HCT116 (cell line): ENCODE results near the gene AR.

Source experiments
- CTCF ChIP-seq, 3 experiments: fragments of 200-600 bp in 1 of 3; sonication (generic) in 1 of 3; IDR thresholded peaks in 2 of 3; conservative IDR thresholded peaks in 1 of 3; 2 replicates each; pipeline ENCODE4 v1.5.1; 2012 to 2017; ENCODE audit warnings: low read depth in 2 of 3, low read length in 2 of 3, antibody characterized with exemption in 1 of 3, borderline replicate concordance in 1 of 3, control low read depth in 1 of 3, mild to moderate bottlenecking in 1 of 3, mixed read lengths in 1 of 3, mixed run types in 1 of 3, moderate library complexity in 1 of 3; ENCODE audit not compliant: insufficient read depth in 1 of 3
- EZH2phosphoT487 ChIP-seq: fragments of 200-600 bp; IDR thresholded peaks from 2 replicates; pipeline ENCODE4 v1.6.1; 2018; ENCODE audit warnings: antibody characterized with exemption, borderline replicate concordance
- SRF ChIP-seq: IDR thresholded peaks from 2 replicates; pipeline ENCODE4 v1.6.1; 2012; ENCODE audit warnings: low read depth

- no peak for TF ChIP-seq EZH2phosphoT487
- no peak for TF ChIP-seq CTCF (IDR thresholded peaks at IDR 0.05 in 2 of 3, conservative IDR thresholded peaks at IDR 0.05 in 1 of 3; ENCODE audit: borderline replicate concordance in 1 of 3, insufficient read depth in 1 of 3, low read depth in 2 of 3, low read length in 2 of 3)
- TF ChIP-seq SRF = no peak
These were observed 148.4 kb downstream of the AR start for GRCh38 chrX:67692246-67692645.
